Aorta (tissue), 5 donors: ENCODE results near the gene CD69. TPM values are rescaled to one million over a fixed set of nuclear protein-coding genes. Genes with fewer than 3 reads are reported as not detected.
"Not testable (repeated sequence)": the region's sequence is repeated elsewhere in the genome, so short reads cannot be mapped to it uniquely, and the experiment has no call there.

Experiments used
- ATAC-seq: fragments of 200-7000 bp; cut with Tn5 transposase; one replicate; pipeline ENCODE4 v1.9.1; 2022; ENCODE audit warnings: moderate library complexity; ENCODE audit not compliant: low FRiP score
- DNase-seq, 2 donors: peaks; one replicate each; pipeline ENCODE4 v3.0.0-alpha.2; 2020
- H3K27ac ChIP-seq, 2 donors: one replicate each; pipeline ENCODE4 v1.5.1; 2013; ENCODE audit warnings: low read length in 2 of 2, mild to moderate bottlenecking in 2 of 2, moderate library complexity in 2 of 2, control low read depth in 1 of 2, inconsistent platforms in 1 of 2, low read depth in 1 of 2
- H3K27me3 ChIP-seq, 2 donors: one replicate each; pipeline ENCODE4 v1.6.1; 2013; ENCODE audit warnings: control low read depth in 1 of 2, low read length in 1 of 2, mild to moderate bottlenecking in 1 of 2, moderate library complexity in 1 of 2; ENCODE audit not compliant: insufficient read depth in 2 of 2, control insufficient read depth in 1 of 2
- H3K36me3 ChIP-seq, 2 donors: one replicate each; pipeline ENCODE4 v1.6.1; 2013; ENCODE audit warnings: control low read depth in 1 of 2, low read length in 1 of 2, mild to moderate bottlenecking in 1 of 2; ENCODE audit not compliant: insufficient read depth in 2 of 2, control insufficient read depth in 1 of 2
- H3K4me1 ChIP-seq, 2 donors: one replicate each; pipeline ENCODE4 v1.6.1; 2013; ENCODE audit warnings: low read length in 2 of 2, control low read depth in 1 of 2, mild to moderate bottlenecking in 1 of 2, moderate library complexity in 1 of 2; ENCODE audit not compliant: insufficient read depth in 2 of 2, control insufficient read depth in 1 of 2
- H3K4me3 ChIP-seq, 2 donors: one replicate each; pipeline ENCODE4 v1.5.1; 2013; ENCODE audit warnings: low read length in 2 of 2, control low read depth in 1 of 2, mild to moderate bottlenecking in 1 of 2
- H3K9me3 ChIP-seq: one replicate; pipeline ENCODE4 v1.6.1; 2013; ENCODE audit warnings: mild to moderate bottlenecking, low read length; ENCODE audit not compliant: control insufficient read depth
- WGBS, 2 donors: extraction: QIAGEN DNeasy Blood & Tissue Kit; methylation state at CpG; one replicate each; pipeline ENCODE4 v1.1.7; 2013; 5-methylcytosine and 5-hydroxymethylcytosine counted together
- intact Hi-C, 2 donors: fragments of 100-400 bp; cut with DNase I; formaldehyde crosslinking; loops; one replicate each; pipeline versions ENCODE4 v1.14.2 to v1.15.0; 2022
- polyA plus RNA-seq, 2 donors: library from polyadenylated mRNA; stranded (reverse); fragments of 200-250 nt; gene quantifications; one replicate each; pipeline ENCODE4 v1.2.3, GENCODE V29; 2013
- total RNA-seq, 2 donors: library from RNA; stranded (reverse); fragmentation: NEBNext Ultra II Directional; extraction: Animal tissue kit (Norgen Biotek cat#: 25700); gene quantifications; one replicate each; pipeline ENCODE4 v1.2.1, GENCODE V29; 2021
- donor health status: healthy with polysubstance abuse.
- donor health status: Bipolar disorder and iron deficiency.
- donor health status: DM: no; HTN: no; CAD: no.
- donor health status: DM: no; HTN: no; CAD: no.
- donor health status: DM: yes; HTN: yes; CAD: no.

The CD69 gene
- total and polyA plus RNA-seq, 4 donors = 0.59 to 8.4 (median 4.4) TPM; not detected in 1

- Histone ChIP-seq H3K27ac (no peak overlapping the region), H3K27me3 (no peaks in the 10 kb centered on the region), H3K4me3 (no peak overlapping the region), H3K9me3 (no peaks in the 10 kb centered on the region), H3K36me3 (no peaks in the 10 kb centered on the region), H3K4me1 (no peaks in the 10 kb centered on the region)
- intact Hi-C loops = loop anchor here in 1 of 2 donors (5.0 kb wide), 1 partner anchor 182 kb away; no protein-coding TSS in a partner anchor
- ATAC-seq = no peak
- DNase-seq = no peak
- 35 to 43% methylated on average over 3 of the region's 3 CpGs for WGBS, 2 donors
Observed at GRCh38 chr12:9745199-9745598, 15.5 kb downstream of the CD69 start.

- DNase-seq (no peak), ATAC-seq (peak; percentile 33)
- H3K27me3 ChIP-seq = no peaks in the 10 kb centered on the region
- no peak overlapping the region for H3K4me3 ChIP-seq
- no peaks in the 10 kb centered on the region for H3K4me1 ChIP-seq
- no peaks in the 10 kb centered on the region for H3K9me3 ChIP-seq
- H3K36me3 ChIP-seq = no peaks in the 10 kb centered on the region
- WGBS, 2 donors = 61 to 63% methylated on average over 5 of the region's 5 CpGs
- intact Hi-C loops = no loop called here
- H3K27ac ChIP-seq = no peak overlapping the region
Observed at GRCh38 chr12:9742661-9743060, 18.0 kb downstream of the CD69 start.

- no peaks in the 10 kb centered on the region for H3K27me3 ChIP-seq
- H3K4me3 ChIP-seq = no peak overlapping the region
- no peak overlapping the region for H3K27ac ChIP-seq
- 78 to 84% methylated on average over 4 of the region's 4 CpGs for WGBS, 2 donors
- intact Hi-C loops = no loop called here
- DNase-seq = no peak
- no peaks in the 10 kb centered on the region for H3K36me3 ChIP-seq
- H3K4me1 ChIP-seq = no peaks in the 10 kb centered on the region
- H3K9me3 ChIP-seq = no peaks in the 10 kb centered on the region
- ATAC-seq = no peak
Observed at GRCh38 chr12:9741726-9742125, 19.0 kb downstream of the CD69 start.

- ATAC-seq (no peak), DNase-seq (no peak)
- 73 to 77% methylated on average over 7 of the region's 7 CpGs for WGBS, 2 donors
- no peaks in the 10 kb centered on the region for H3K9me3 ChIP-seq
- H3K4me1 ChIP-seq = no peaks in the 10 kb centered on the region
- H3K27ac ChIP-seq = no peak overlapping the region
- no peaks in the 10 kb centered on the region for H3K27me3 ChIP-seq
- no peak overlapping the region for H3K4me3 ChIP-seq
- intact Hi-C loops = no loop called here
- no peaks in the 10 kb centered on the region for H3K36me3 ChIP-seq
Observed at GRCh38 chr12:9740106-9740750, 20.5 kb downstream of the CD69 start.

- H3K4me1 ChIP-seq, H3K36me3 ChIP-seq, ATAC-seq, intact Hi-C loops, H3K27ac ChIP-seq, H3K27me3 ChIP-seq, H3K9me3 ChIP-seq, H3K4me3 ChIP-seq: not testable (repeated sequence)
- DNase-seq = peak in 1 of 2 donors; percentile 71
- WGBS, 2 donors = 66 to 74% methylated on average over 48 to 54 of the region's 54 CpGs
Observed at GRCh38 chr12:9739404-9740105, 21.1 kb downstream of the CD69 start.

- intact Hi-C loops, H3K4me1 ChIP-seq, H3K36me3 ChIP-seq, ATAC-seq, H3K9me3 ChIP-seq, DNase-seq, H3K27ac ChIP-seq, H3K4me3 ChIP-seq, H3K27me3 ChIP-seq: not testable (repeated sequence)
- 79 to 83% methylated on average over 14 of the region's 14 CpGs for WGBS, 2 donors
Observed at GRCh38 chr12:9738905-9739304, 21.8 kb downstream of the CD69 start.

- intact Hi-C loops = no loop called here
- Histone ChIP-seq H3K36me3 (no peaks in the 10 kb centered on the region), H3K4me1 (no peaks in the 10 kb centered on the region), H3K9me3 (no peaks in the 10 kb centered on the region), H3K4me3 (no peak overlapping the region), H3K27ac (no peak overlapping the region), H3K27me3 (no peaks in the 10 kb centered on the region)
- no peak for DNase-seq
- no peak for ATAC-seq
- WGBS, 2 donors = 42 to 62% methylated on average over 3 of the region's 3 CpGs
Observed at GRCh38 chr12:9736936-9737705, 23.6 kb downstream of the CD69 start.

GRCh38 chr12:9735601-9736000 lies 25.1 kb downstream of the CD69 start:
- intact Hi-C loops = no loop called here
- Histone ChIP-seq H3K4me3 (no peak overlapping the region), H3K9me3 (no peaks in the 10 kb centered on the region), H3K4me1 (no peaks in the 10 kb centered on the region), H3K27me3 (no peaks in the 10 kb centered on the region), H3K27ac (no peak overlapping the region), H3K36me3 (no peaks in the 10 kb centered on the region)
- WGBS, 2 donors = 89 to 90% methylated on average over 3 of the region's 3 CpGs
- DNase-seq (no peak), ATAC-seq (no peak)
